GM23338 (cell line): ENCODE results near the gene CACNG6. TPM values are rescaled to one million over a fixed set of nuclear protein-coding genes. Genes with fewer than 3 reads are reported as not detected.

Experiments
- ATAC-seq: fragments of 200-7000 bp; cut with Tn5 transposase; 3 replicates; pipeline ENCODE4 v1.9.1; 2020
- DNase-seq: peaks from one replicate; pipeline ENCODE4 v3.0.0-alpha.2; 2015; ENCODE audit warnings: low spot score
- H2AFZ ChIP-seq: fragments of 200-600 bp; sonication (generic); 2 replicates; pipeline ENCODE4 v1.8.0; 2016; ENCODE audit warnings: antibody characterized with exemption, mild to moderate bottlenecking, moderate library complexity
- H3F3A ChIP-seq: fragments of 200-600 bp; sonication (generic); replicated peaks from 2 replicates; pipeline ENCODE4 v1.8.0; 2017; ENCODE audit warnings: antibody characterized with exemption, mixed run types, low read depth
- H3K27ac ChIP-seq: fragments of 200-600 bp; sonication (generic); 2 replicates; pipeline ENCODE4 v1.6.1; 2016; ENCODE audit warnings: low read depth
- H3K27me3 ChIP-seq: fragments of 200-600 bp; sonication (generic); 2 replicates; pipeline ENCODE4 v1.8.0; 2016; ENCODE audit warnings: mild to moderate bottlenecking, mixed run types, moderate library complexity; ENCODE audit not compliant: insufficient read depth
- H3K36me3 ChIP-seq: fragments of 200-600 bp; sonication (generic); 2 replicates; pipeline ENCODE4 v1.8.0; 2016; ENCODE audit warnings: mild to moderate bottlenecking; ENCODE audit not compliant: insufficient read depth
- H3K4me1 ChIP-seq: fragments of 200-600 bp; sonication (generic); 2 replicates; pipeline ENCODE4 v1.8.0; 2016; ENCODE audit warnings: mild to moderate bottlenecking, moderate library complexity; ENCODE audit not compliant: insufficient read depth
- H3K4me2 ChIP-seq: fragments of 200-600 bp; sonication (generic); 2 replicates; pipeline ENCODE4 v1.7.1; 2017; ENCODE audit warnings: mixed run types
- H3K4me3 ChIP-seq: fragments of 200-600 bp; sonication (generic); 2 replicates; pipeline ENCODE4 v1.6.1; 2016; ENCODE audit warnings: mixed run types
- H3K79me2 ChIP-seq: fragments of 200-600 bp; sonication (generic); replicated peaks from 2 replicates; pipeline ENCODE4 v1.8.0; 2017; ENCODE audit warnings: mild to moderate bottlenecking; ENCODE audit not compliant: insufficient read depth
- H3K9me2 ChIP-seq: fragments of 200-600 bp; sonication (generic); 2 replicates; pipeline ENCODE4 v1.8.0; 2017; ENCODE audit not compliant: insufficient read depth
- H4K20me1 ChIP-seq: fragments of 200-600 bp; sonication (generic); replicated peaks from 2 replicates; pipeline ENCODE4 v1.8.0; 2017; ENCODE audit warnings: mild to moderate bottlenecking; ENCODE audit not compliant: insufficient read depth
- H3K27ac Mint-ChIP-seq: 2 replicates; pipeline ENCODE4 v1.8.0; 2020; ENCODE audit warnings: inconsistent platforms, mild to moderate bottlenecking, moderate library complexity, mixed read lengths
- H3K27me3 Mint-ChIP-seq: 3 replicates; pipeline ENCODE4 v1.8.0; 2022; ENCODE audit warnings: low read depth, mild to moderate bottlenecking, moderate library complexity, mixed read lengths, inconsistent platforms; ENCODE audit not compliant: insufficient read depth, poor library complexity
- H3K36me3 Mint-ChIP-seq: 3 replicates; pipeline ENCODE4 v1.8.0; 2021; ENCODE audit warnings: low read depth, mild to moderate bottlenecking, inconsistent platforms, moderate library complexity, mixed read lengths
- H3K4me1 Mint-ChIP-seq: 3 replicates; pipeline ENCODE4 v1.8.0; 2020; ENCODE audit warnings: mild to moderate bottlenecking, inconsistent platforms, mixed read lengths
- H3K4me3 Mint-ChIP-seq: 3 replicates; pipeline ENCODE4 v1.8.0; 2021; ENCODE audit warnings: moderate library complexity, mild to moderate bottlenecking, inconsistent platforms, mixed read lengths
- H3K9me3 Mint-ChIP-seq: 3 replicates; pipeline ENCODE4 v1.8.0; 2020; ENCODE audit warnings: moderate library complexity, mild to moderate bottlenecking, inconsistent platforms, mixed read lengths
- CREB1 ChIP-seq: fragments of 250-450 bp; sonication (Bioruptor Pico); IDR thresholded peaks from 2 replicates; pipeline ENCODE4 v1.5.0; 2020; ENCODE audit warnings: low read depth, mild to moderate bottlenecking, moderate library complexity
- ETS1 ChIP-seq: IDR thresholded peaks from 2 replicates; pipeline ENCODE4 v1.6.1; 2016; ENCODE audit warnings: antibody characterized with exemption
- EZH2 ChIP-seq: fragments of 200-600 bp; sonication (generic); IDR thresholded peaks from one replicate; pipeline ENCODE4 v1.8.0; 2017; ENCODE audit warnings: antibody characterized with exemption, mild to moderate bottlenecking, low read depth; ENCODE audit not compliant: unreplicated experiment
- EZH2phosphoT487 ChIP-seq: fragments of 200-600 bp; sonication (generic); IDR thresholded peaks from one replicate; pipeline ENCODE4 v1.8.1; 2018; ENCODE audit warnings: antibody characterized with exemption; ENCODE audit not compliant: unreplicated experiment
- POLR2AphosphoS5 ChIP-seq: IDR thresholded peaks from 2 replicates; pipeline ENCODE4 v1.6.1; 2016; ENCODE audit warnings: antibody characterized with exemption, low read depth
- ZNF114 ChIP-seq: fragments of 250-450 bp; sonication (Bioruptor Pico); IDR thresholded peaks from 2 replicates; pipeline ENCODE4 v1.5.0; 2020; ENCODE audit warnings: mild to moderate bottlenecking, moderate library complexity
- ZNF331 ChIP-seq: fragments of 250-450 bp; sonication (Bioruptor Pico); IDR thresholded peaks from 2 replicates; pipeline ENCODE4 v1.5.0; 2020; ENCODE audit warnings: low read depth, mild to moderate bottlenecking, moderate library complexity
- ZNF462 ChIP-seq: fragments of 250-450 bp; sonication (Bioruptor Pico); IDR thresholded peaks from 2 replicates; pipeline ENCODE4 v1.5.0; 2020; ENCODE audit warnings: mild to moderate bottlenecking, moderate library complexity
- polyA plus RNA-seq: library from polyadenylated mRNA; unstranded; fragments of >200 nt; fragmentation: Nextera tagmentation; extraction: Ambion mirVana; gene quantifications from 2 replicates; pipeline ENCODE4 v1.2.1, GENCODE V29; 2016
- total RNA-seq: library from RNA; depleted of rRNA; stranded (reverse); fragments of >200 nt; shearing (Covaris generic); gene quantifications from 2 replicates; pipeline ENCODE4 v1.2.3, GENCODE V29; 2014
- TF ChIP-seq, protein P1 (sequence below), 2 experiments: fragments of 200-600 bp in 1 of 2; sonication (generic) in 1 of 2; conservative IDR thresholded peaks; 2 replicates each; pipeline versions ENCODE4 v1.5.1 to v1.6.1; 2016 to 2017; ENCODE audit warnings: antibody characterized with exemption in 2 of 2, low read depth in 2 of 2, mild to moderate bottlenecking in 2 of 2, moderate library complexity in 1 of 2
- TF ChIP-seq, protein P2 (sequence below): IDR thresholded peaks from one replicate; pipeline ENCODE4 v1.6.1; 2018; ENCODE audit warnings: antibody characterized with exemption; ENCODE audit not compliant: unreplicated experiment

The CACNG6 gene
- total and polyA plus RNA-seq, 2 experiments from 2014 or later, result 0.38 to 1.5 TPM

DNA sequence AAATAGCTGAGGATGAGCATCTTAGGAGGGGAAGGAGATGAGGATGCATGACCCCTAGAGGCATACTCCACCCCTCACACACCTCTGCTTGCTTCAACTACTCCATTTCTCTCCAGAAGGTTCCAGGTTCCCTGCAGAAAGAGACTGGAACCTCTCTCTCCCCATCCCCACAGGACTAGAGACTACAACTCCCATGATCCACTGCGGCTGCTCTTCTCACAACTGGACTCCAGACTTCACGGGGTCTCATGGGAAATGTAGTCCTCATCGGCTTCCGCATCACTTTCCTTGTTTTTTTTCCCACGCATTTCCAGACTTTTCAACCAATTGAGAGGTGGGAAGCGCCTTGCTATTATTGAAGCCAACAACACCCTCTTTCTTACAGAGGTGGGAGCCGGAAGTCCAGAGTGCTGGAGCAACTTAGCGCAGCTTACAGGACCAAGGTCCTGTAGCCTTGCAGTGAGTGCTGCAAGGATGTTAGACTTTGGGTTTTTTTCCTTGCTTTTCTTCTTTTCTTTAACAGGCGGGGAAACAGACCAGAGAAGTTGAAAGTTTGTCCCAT lies 13.9 kb upstream of the CACNG6 start (continued):
- TF ChIP-seq EZH2, result no peak
- TF ChIP-seq, protein P1, sequence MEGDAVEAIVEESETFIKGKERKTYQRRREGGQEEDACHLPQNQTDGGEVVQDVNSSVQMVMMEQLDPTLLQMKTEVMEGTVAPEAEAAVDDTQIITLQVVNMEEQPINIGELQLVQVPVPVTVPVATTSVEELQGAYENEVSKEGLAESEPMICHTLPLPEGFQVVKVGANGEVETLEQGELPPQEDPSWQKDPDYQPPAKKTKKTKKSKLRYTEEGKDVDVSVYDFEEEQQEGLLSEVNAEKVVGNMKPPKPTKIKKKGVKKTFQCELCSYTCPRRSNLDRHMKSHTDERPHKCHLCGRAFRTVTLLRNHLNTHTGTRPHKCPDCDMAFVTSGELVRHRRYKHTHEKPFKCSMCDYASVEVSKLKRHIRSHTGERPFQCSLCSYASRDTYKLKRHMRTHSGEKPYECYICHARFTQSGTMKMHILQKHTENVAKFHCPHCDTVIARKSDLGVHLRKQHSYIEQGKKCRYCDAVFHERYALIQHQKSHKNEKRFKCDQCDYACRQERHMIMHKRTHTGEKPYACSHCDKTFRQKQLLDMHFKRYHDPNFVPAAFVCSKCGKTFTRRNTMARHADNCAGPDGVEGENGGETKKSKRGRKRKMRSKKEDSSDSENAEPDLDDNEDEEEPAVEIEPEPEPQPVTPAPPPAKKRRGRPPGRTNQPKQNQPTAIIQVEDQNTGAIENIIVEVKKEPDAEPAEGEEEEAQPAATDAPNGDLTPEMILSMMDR (conservative IDR thresholded peaks at IDR 0.05; ENCODE audit: low read depth in 2 of 2), result peak; percentile 18 to 20; a peak in 1 of 4 replicates
- TF ChIP-seq, protein P2, sequence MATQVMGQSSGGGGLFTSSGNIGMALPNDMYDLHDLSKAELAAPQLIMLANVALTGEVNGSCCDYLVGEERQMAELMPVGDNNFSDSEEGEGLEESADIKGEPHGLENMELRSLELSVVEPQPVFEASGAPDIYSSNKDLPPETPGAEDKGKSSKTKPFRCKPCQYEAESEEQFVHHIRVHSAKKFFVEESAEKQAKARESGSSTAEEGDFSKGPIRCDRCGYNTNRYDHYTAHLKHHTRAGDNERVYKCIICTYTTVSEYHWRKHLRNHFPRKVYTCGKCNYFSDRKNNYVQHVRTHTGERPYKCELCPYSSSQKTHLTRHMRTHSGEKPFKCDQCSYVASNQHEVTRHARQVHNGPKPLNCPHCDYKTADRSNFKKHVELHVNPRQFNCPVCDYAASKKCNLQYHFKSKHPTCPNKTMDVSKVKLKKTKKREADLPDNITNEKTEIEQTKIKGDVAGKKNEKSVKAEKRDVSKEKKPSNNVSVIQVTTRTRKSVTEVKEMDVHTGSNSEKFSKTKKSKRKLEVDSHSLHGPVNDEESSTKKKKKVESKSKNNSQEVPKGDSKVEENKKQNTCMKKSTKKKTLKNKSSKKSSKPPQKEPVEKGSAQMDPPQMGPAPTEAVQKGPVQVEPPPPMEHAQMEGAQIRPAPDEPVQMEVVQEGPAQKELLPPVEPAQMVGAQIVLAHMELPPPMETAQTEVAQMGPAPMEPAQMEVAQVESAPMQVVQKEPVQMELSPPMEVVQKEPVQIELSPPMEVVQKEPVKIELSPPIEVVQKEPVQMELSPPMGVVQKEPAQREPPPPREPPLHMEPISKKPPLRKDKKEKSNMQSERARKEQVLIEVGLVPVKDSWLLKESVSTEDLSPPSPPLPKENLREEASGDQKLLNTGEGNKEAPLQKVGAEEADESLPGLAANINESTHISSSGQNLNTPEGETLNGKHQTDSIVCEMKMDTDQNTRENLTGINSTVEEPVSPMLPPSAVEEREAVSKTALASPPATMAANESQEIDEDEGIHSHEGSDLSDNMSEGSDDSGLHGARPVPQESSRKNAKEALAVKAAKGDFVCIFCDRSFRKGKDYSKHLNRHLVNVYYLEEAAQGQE, result no peak
- peak; percentile 75; the same call in 1 of the 2 replicates for TF ChIP-seq ZNF114 (CRISPR knock-in tag)
- TF ChIP-seq ZNF331 (CRISPR knock-in tag), result no peak
- TF ChIP-seq EZH2phosphoT487, result no peak
- peak; percentile 54; the same call in 1 of the 2 replicates for TF ChIP-seq CREB1 (CRISPR knock-in tag)
- TF ChIP-seq ETS1, result peak; percentile 98
- TF ChIP-seq POLR2AphosphoS5, result peak; percentile 77

DNA sequence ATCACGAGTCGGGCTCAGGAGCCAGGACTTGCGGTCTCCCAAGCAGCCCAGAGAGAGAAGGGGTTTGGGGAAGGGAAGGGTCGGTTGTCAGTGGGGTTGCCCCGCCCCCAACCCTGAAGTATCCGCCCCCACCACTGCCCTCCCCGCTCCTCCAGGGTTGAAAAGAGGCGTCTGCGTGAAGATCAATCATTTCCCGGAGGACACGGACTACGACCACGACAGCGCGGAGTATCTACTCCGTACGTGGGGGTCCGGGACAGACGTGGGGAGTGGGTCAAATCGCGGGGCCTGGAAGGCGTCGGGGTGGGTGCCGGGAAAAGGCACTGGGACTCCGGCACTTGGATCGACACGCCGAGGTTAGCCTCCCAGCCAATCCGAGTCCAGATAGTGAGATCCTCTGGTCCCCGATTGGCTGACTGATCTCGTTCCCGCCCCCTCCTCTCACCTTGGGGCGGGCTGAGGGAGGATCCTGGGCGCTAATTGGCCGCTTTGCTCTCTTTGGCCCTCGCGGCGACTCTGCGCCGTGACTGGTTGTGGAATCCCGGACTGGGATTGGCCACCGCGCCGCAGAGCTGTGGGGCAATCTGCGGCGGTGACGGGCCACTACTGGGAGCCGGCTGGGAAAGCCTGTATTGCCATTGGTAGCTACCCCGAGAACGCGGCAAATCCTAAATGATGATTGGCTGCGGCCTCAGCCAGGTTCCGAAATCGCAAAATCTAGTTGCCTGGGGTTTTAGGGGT lies 13.3 kb upstream of the CACNG6 start:
- peaks cover under 1% of the 10 kb centered on the region; the same call in 1 of the 2 replicates for H3K27me3 ChIP-seq
- H3F3A ChIP-seq, result peaks cover 15% of the 10 kb centered on the region; the same call in 1 of the 2 replicates
- Mint-ChIP-seq H3K9me3 (peaks cover 3% of the 10 kb centered on the region; the same call in 2 of the 3 replicates), H3K4me3 (peak overlapping the region; percentile 85), H3K36me3 (peaks cover 26% of the 10 kb centered on the region), H3K27ac (peak overlapping the region; percentile 97), H3K4me1 (peaks cover 18% of the 10 kb centered on the region), H3K27me3 (peaks cover 35% of the 10 kb centered on the region)
- H3K36me3 ChIP-seq, result peaks cover 2% of the 10 kb centered on the region; the same call in 1 of the 2 replicates
- H2AFZ ChIP-seq, result no peak overlapping the region
- peak overlapping the region; percentile 83 for H3K27ac ChIP-seq
- peak overlapping the region; percentile 80 for H3K4me2 ChIP-seq
- H3K9me2 ChIP-seq, result no peaks in the 10 kb centered on the region
- ATAC-seq (peak; percentile 61), DNase-seq (peak; percentile 100)
- peaks cover 6% of the 10 kb centered on the region for H3K79me2 ChIP-seq
- H4K20me1 ChIP-seq, result no peaks in the 10 kb centered on the region; the same call in 1 of the 2 replicates
- peaks cover 5% of the 10 kb centered on the region; the same call in 1 of the 2 replicates for H3K4me1 ChIP-seq
- H3K4me3 ChIP-seq, result peak overlapping the region; percentile 60
- TF ChIP-seq ZNF462 (CRISPR knock-in tag), result no peak
- no peak for TF ChIP-seq EZH2phosphoT487
